GM15510 (cell line): ENCODE measurements around the gene ARID5A.

Experiments used
- POLR2A ChIP-seq: IDR thresholded peaks from 3 replicates; pipeline ENCODE4 v1.6.1; 2011; ENCODE audit warnings: borderline replicate concordance; ENCODE audit not compliant: insufficient read length; ENCODE audit errors: extremely low read depth

Gene ARID5A

GRCh38 chr2:96503637-96504243 lies 32.8 kb upstream of the ARID5A start:
- TF ChIP-seq POLR2A: no peak

- no peak for TF ChIP-seq POLR2A
Measured at GRCh38 chr2:96505231-96505889, 31.2 kb upstream of the ARID5A start, which contains the start of gene NEURL3. Gene NEURL3, minus strand, starts transcription at chr2:96505357. Its CDS starts 71 bp downstream, at chr2:96505286.

GRCh38 chr2:96506016-96506906 lies 30.3 kb upstream of the ARID5A start:
- no peak for TF ChIP-seq POLR2A

GRCh38 chr2:96506907-96507240 lies 29.7 kb upstream of the ARID5A start:
- TF ChIP-seq POLR2A: no peak

GRCh38 chr2:96507957-96508520 lies 28.5 kb upstream of the ARID5A start:
- no peak for TF ChIP-seq POLR2A

GRCh38 chr2:96508521-96509113 lies 27.9 kb upstream of the ARID5A start:
- no peak for TF ChIP-seq POLR2A

GRCh38 chr2:96509114-96509846 lies 27.3 kb upstream of the ARID5A start:
- TF ChIP-seq POLR2A: no peak

GRCh38 chr2:96509847-96510230 lies 26.7 kb upstream of the ARID5A start:
- no peak for TF ChIP-seq POLR2A

GRCh38 chr2:96510931-96511595 lies 25.5 kb upstream of the ARID5A start:
- no peak for TF ChIP-seq POLR2A

GRCh38 chr2:96511851-96512250 lies 24.7 kb upstream of the ARID5A start:
- no peak for TF ChIP-seq POLR2A

- no peak for TF ChIP-seq POLR2A
Measured at GRCh38 chr2:96512341-96512740, 24.2 kb upstream of the ARID5A start.

GRCh38 chr2:96514521-96514920 lies 22.0 kb upstream of the ARID5A start:
- TF ChIP-seq POLR2A: no peak

- no peak for TF ChIP-seq POLR2A
Measured at GRCh38 chr2:96517079-96517478, 19.5 kb upstream of the ARID5A start.

- TF ChIP-seq POLR2A: no peak
Measured at GRCh38 chr2:96520231-96520630, 16.3 kb upstream of the ARID5A start.
